HG03378 (cell line): ENCODE data around the gene MKNK1.

ENCODE experiments used
- ATAC-seq: cut with Tn5 transposase; IDR thresholded peaks from one replicate; pipeline ENCODE4 v1.9.1; 2021; ENCODE audit warnings: mild to moderate bottlenecking, moderate library complexity; ENCODE audit not compliant: unreplicated experiment

MKNK1 gene

GRCh38 chr1:46599059-46599970, 4.8 kb downstream of the MKNK1 start:
- no peak for ATAC-seq

DNA sequence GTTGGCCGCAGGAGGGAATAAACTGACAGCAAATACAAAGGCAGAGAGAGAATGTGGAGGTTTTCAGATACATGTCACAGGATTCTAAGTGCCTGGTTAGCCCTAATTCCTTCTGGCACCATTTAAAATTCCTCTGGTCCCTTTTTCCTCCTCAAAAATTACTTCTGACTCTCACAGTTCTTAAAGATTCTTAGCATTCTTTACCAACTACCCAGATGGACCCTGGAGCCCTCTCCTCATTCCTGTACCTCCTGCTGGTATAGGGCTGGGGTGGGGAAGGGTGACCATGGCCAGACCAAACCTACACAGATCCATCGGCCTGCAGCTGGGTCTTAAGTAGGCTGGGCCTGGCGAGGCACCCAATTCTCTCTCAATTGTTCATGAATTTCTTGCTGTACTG, 7.2 kb downstream of the MKNK1 start:
- no peak for ATAC-seq

DNA sequence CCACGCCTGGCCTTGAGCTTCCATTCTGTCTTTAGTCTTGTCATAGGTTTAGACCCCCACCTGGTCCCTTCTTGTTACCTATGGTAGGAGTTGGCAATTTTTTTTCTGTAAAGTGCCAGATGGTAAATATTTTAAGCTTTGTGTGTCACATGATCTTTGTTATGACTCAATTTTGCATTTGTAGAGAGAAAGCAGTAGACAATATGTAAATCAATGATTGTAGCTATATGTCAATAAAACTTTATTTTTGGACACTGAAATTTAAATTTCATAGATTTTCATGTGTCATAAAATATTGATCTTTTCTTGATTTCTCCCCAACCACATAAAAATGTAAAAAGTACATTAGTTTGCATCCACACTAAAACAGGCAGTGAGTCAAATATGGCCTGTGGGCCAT, 8.0 kb downstream of the MKNK1 start:
- ATAC-seq = no peak

GRCh38 chr1:46595127-46595526, 8.9 kb downstream of the MKNK1 start:
- no peak for ATAC-seq

GRCh38 chr1:46594063-46594462, 10.0 kb downstream of the MKNK1 start:
- ATAC-seq = no peak

DNA sequence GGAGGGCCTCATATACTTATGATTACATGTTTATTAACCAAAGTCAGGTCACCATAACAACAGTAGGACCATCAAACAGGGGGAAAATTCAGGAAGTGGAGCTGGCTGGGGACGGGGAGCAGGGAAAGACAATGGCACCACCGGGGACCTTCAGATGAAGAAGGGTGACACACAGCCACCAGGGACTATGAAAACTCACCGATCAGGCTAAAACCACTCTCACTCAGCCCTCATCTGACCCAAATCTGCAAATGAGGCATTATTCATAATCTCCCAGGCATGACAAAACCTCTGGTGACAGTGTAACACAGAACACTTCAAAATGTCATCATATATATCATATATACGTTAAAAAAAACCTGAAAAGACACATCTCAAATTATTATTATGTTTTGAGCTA, 11.2 kb downstream of the MKNK1 start:
- no peak for ATAC-seq

- no peak for ATAC-seq
Measured at GRCh38 chr1:46589529-46589928, 14.5 kb downstream of the MKNK1 start.

GRCh38 chr1:46587069-46587468, 17.0 kb downstream of the MKNK1 start:
- ATAC-seq = no peak

DNA sequence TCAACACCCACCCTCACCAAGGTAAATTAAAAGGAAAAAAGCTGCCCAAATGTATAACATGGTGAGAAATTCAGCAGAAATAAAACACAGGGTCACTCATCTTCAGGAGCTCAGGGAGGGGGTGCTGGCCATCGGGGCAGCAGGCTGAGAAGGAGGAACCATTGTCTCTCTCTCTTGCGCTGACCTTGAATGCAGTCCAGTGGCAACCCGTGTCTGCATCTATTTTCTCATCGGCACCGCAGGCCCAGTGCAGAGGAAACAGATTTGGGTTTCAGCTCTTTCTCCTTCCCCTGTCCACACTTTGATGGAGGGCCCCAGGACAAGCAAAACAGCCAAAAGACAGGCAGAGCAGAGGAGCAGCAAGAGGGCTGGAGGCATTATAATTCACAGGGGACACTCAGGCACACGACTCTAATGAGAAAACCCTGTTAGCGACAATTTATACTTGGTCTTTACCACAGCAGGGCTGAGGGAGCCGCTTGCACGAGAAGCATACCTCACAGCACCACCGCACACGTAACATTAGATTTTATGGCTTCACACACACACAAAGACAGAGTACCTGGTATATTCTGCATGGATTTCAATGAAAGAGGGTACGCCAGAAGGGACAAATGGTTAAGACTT, 18.6 kb downstream of the MKNK1 start:
- ATAC-seq = no peak

DNA sequence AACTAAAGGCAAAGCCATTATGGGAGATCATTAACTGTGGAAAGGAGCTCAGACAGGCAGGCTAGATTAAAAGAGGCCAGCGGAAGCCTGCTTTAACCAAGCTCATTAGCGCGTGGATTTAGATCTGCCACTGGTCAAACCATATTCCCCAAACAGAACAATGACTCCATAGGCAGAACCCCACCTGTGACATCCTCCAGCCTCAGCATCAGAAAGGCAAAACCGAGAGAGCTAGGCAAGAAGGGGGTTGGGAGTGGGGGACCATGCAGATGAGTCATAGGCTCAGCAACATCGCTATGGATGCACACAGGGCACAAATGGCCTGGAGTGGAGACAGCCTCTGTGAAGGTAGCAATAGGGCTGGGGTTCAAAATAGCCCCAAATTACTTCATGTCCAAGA, 20.6 kb downstream of the MKNK1 start:
- no peak for ATAC-seq

GRCh38 chr1:46582972-46583371, 21.1 kb downstream of the MKNK1 start:
- no peak for ATAC-seq

DNA sequence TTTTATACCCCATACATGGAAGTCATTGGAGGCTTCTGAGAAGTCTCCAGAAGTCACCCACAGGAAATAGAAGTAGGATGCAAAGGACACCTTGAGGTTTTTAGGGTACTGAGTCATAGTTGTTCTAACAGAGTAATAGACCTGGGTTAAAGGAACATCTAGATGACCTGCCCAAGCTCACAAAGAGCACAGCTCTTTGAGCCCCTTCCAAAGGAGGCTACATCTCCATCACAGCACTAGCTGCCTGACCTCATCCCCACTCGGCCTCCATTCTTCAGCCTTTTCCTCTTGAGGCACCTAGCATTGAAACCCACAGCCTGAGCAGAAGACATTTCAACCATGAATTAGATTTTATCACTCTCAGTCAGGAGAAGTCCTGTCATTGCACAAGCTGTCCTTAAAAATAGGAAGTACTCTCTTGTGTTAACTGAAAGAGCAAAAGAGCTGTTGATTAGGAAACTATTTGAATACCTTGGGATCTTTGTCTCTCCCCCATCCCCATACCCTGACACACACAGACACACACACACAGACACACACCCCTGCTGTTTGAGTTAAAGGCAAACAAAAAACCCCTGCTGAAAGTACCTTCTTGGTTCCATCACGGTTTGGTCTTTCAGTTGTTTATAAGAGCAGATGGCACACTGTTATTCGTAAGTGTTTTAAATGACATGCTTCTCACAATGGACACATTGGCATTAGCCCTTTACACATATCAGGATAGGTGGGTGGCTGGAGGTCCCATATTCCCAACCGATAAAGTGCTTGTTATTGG, 22.2 kb downstream of the MKNK1 start:
- ATAC-seq = no peak

DNA sequence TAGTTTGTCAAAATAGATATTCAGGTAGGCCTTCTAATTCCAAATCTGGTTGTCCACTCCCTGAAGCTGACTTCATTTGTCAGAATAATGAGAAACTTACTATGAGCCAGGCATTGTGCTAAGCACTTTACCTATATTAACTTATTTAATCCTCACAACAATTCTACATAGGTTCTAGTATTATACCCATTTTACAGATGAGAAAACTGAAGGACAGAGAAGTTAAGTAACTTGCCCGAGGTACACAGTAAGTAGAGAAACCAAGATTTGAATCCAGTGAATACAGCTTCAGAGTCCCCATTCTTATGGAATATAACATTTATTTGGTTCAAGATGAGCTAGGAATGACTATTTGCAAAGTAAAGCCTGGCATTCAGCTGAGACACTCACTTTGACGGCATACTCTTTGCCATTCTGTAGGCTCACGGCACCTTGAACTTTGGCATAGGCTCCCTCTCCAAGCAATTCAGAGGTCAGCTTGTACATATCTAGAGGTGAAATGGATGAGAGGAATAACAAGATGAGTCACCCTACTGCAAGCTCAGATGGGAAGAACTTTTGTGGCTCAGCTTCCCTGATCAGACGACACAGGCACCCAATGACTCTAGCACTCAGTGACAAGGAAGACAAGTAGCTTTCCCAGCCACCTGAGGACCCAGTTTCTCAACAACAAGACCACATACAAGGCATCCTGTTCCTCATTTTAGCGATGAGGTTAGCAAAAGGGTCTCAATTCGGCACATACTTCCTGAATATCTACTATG, 23.7 kb downstream of the MKNK1 start:
- ATAC-seq = no peak

- no peak for ATAC-seq
Measured at GRCh38 chr1:46577671-46578070, 26.4 kb downstream of the MKNK1 start.

DNA sequence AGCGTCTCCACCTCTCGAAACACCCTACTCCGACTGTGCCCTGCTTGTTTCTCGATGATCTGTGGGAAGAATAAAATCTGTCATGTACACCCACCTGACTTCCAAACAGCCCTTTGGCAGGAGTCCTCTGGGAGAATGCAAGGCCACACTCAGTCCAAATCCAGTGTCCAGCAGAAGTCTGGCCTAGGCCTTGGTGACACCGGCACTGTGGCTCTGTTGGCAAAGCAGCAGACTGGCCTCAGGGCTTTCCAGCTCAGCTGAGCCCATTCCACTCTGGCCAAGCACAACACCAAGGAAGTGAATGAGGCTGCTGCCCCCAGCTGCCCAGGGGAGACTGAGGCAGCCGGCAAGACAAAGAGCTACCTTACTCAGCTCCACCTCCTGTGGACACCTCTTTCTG, 27.5 kb downstream of the MKNK1 start:
- ATAC-seq = no peak

DNA sequence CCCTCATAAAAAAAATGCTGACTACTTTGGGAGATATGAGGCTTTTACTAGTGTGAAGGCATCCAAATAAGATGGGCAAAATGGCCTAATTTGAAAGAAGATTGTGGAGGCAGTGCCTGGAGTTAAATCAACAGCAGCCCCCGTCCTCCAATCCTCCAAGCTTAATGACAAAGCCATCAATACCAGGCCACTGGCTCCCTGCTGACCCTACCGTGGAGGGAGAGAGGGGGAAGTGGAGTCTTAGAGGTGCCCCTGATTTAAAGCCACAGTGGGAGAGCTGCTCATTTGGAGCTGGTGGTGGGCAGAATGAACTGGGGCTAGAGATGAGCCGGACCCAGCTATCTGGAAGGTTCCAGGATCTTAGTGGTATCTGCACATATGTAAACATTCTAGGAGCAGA, 28.3 kb downstream of the MKNK1 start:
- ATAC-seq = no peak

- ATAC-seq = no peak
Measured at GRCh38 chr1:46575300-46575699, 28.8 kb downstream of the MKNK1 start.

GRCh38 chr1:46571691-46572225, 32.3 kb downstream of the MKNK1 start:
- ATAC-seq = no peak

GRCh38 chr1:46569884-46570725, 34.0 kb downstream of the MKNK1 start:
- no peak for ATAC-seq

- ATAC-seq = no peak
Measured at GRCh38 chr1:46569116-46569515, 35.0 kb downstream of the MKNK1 start.
